Caco-2 (cell line): ENCODE measurements around the gene TNRC6B. TPM values are rescaled to one million over a fixed set of nuclear protein-coding genes. Genes with fewer than 3 reads are reported as not detected.

Source experiments
- BruUV-seq: library from RNA; stranded (reverse); fragments of 400-500 nt; replicated peaks from 2 replicates; lab custom pipeline; 2021; lab: Mats Ljungman, UMichigan
- CTCF ChIA-PET: fragments of 300-600 bp; sonication (Branson Sonifier 250); formaldehyde crosslinking; loops from one replicate; lab custom pipeline; 2022; ENCODE audit warnings: antibody characterized with exemption; lab: Charles Lee
- POLR2A ChIA-PET: fragments of 300-600 bp; sonication (Branson Sonifier 250); formaldehyde crosslinking; loops from one replicate; lab custom pipeline; 2022; ENCODE audit warnings: antibody characterized with exemption; lab: Charles Lee
- DNase-seq, 2 experiments: peaks; one replicate each; pipeline versions ENCODE4 v3.0.0 to v3.0.0-alpha.2; 2020 to 2022
- H3K27me3 ChIP-seq: replicated peaks from 2 replicates; pipeline ENCODE4 v1.6.0; 2011; ENCODE audit warnings: low read length; ENCODE audit not compliant: control insufficient read depth, insufficient read depth
- H3K36me3 ChIP-seq: 2 replicates; pipeline ENCODE4 v1.5.1; 2011; ENCODE audit warnings: low read length; ENCODE audit not compliant: control insufficient read depth, insufficient read depth
- H3K4me1 ChIP-seq: fragments of 250-450 bp; sonication (Bioruptor Pico); 2 replicates; pipeline ENCODE4 v1.5.1; 2020; ENCODE audit warnings: mild to moderate bottlenecking
- H3K4me3 ChIP-seq: 2 replicates; pipeline ENCODE4 v1.5.1; 2011; ENCODE audit warnings: low read depth, mild to moderate bottlenecking, control low read depth, low read length
- H3K9me3 ChIP-seq: fragments of 250-450 bp; sonication (Bioruptor Pico); 2 replicates; pipeline ENCODE4 v1.5.1; 2020; ENCODE audit warnings: mild to moderate bottlenecking, moderate library complexity
- H3K27ac Mint-ChIP-seq: one replicate; pipeline ENCODE4 v1.8.0; 2022; ENCODE audit warnings: mixed read lengths; ENCODE audit not compliant: unreplicated experiment
- H3K27me3 Mint-ChIP-seq: one replicate; pipeline ENCODE4 v1.8.0; 2022; ENCODE audit warnings: mixed read lengths; ENCODE audit not compliant: insufficient read depth, unreplicated experiment
- H3K36me3 Mint-ChIP-seq: one replicate; pipeline ENCODE4 v1.8.0; 2022; ENCODE audit warnings: mild to moderate bottlenecking, mixed read lengths; ENCODE audit not compliant: insufficient read depth, unreplicated experiment
- H3K4me1 Mint-ChIP-seq: one replicate; pipeline ENCODE4 v1.8.0; 2022; ENCODE audit warnings: low read depth, mixed read lengths; ENCODE audit not compliant: unreplicated experiment
- H3K4me3 Mint-ChIP-seq: one replicate; pipeline ENCODE4 v1.8.0; 2022; ENCODE audit warnings: mild to moderate bottlenecking, moderate library complexity, mixed read lengths; ENCODE audit not compliant: unreplicated experiment
- H3K9me3 Mint-ChIP-seq: one replicate; pipeline ENCODE4 v1.8.0; 2022; ENCODE audit warnings: mixed read lengths; ENCODE audit not compliant: unreplicated experiment
- CTCF ChIP-seq, 2 experiments: fragments of 200-600 bp in 1 of 2; IDR thresholded peaks; 1 replicate in 1 of 2; 2 replicates in 1 of 2; pipeline versions ENCODE4 v1.5.1 to v1.8.0; 2011 to 2022; ENCODE audit warnings: antibody characterized with exemption in 1 of 2, control low read depth in 1 of 2, inconsistent platforms in 1 of 2, low read depth in 1 of 2, low read length in 1 of 2, mild to moderate bottlenecking in 1 of 2, moderate library complexity in 1 of 2; ENCODE audit not compliant: insufficient read depth in 1 of 2, severe bottlenecking in 1 of 2, unreplicated experiment in 1 of 2
- intact Hi-C: fragments of 100-400 bp; cut with micrococcal nuclease; formaldehyde crosslinking; loops from one replicate; pipeline ENCODE4 v1.10.0; 2022; ENCODE audit not compliant: unreplicated experiment
- total RNA-seq: library from RNA; stranded (reverse); gene quantifications from 2 replicates; pipeline ENCODE4 v1.2.3, GENCODE V29; 2022

TNRC6B gene
- total RNA-seq, 1 experiment from 2014 or later = 23.5 TPM

GRCh38 chr22:40335358-40335757 is 157.6 kb downstream of the TNRC6B start:
- H3K27me3 Mint-ChIP-seq = no peaks in the 10 kb centered on the region
- DNase-seq = no peak
- no peak overlapping the region for H3K27ac Mint-ChIP-seq
- Histone ChIP-seq H3K4me3 (no peak overlapping the region), H3K9me3 (no peaks in the 10 kb centered on the region), H3K4me1 (0 out of 2 replicates have a peak, but pooled peaks cover 4% of the 10 kb centered on the region), H3K36me3 (no peaks in the 10 kb centered on the region), H3K27me3 (no peaks in the 10 kb centered on the region)
- no peaks in the 10 kb centered on the region for H3K36me3 Mint-ChIP-seq
- no peak overlapping the region for H3K4me3 Mint-ChIP-seq
- H3K9me3 Mint-ChIP-seq = no peaks in the 10 kb centered on the region
- peaks cover 12% of the 10 kb centered on the region for H3K4me1 Mint-ChIP-seq
- no TSS peak for BruUV-seq
- no peak for TF ChIP-seq CTCF (IDR thresholded peaks at IDR 0.05; ENCODE audit: insufficient read depth in 1 of 2, low read depth in 1 of 2, low read length in 1 of 2, severe bottlenecking in 1 of 2, unreplicated experiment in 1 of 2)
- POLR2A ChIA-PET = no interaction called here
- CTCF ChIA-PET = no interaction called here
- intact Hi-C loops = no loop called here

- DNase-seq = no peak
- H3K4me3 ChIP-seq = no peak overlapping the region
- no peaks in the 10 kb centered on the region for H3K36me3 ChIP-seq
- H3K27me3 Mint-ChIP-seq = no peaks in the 10 kb centered on the region
- BruUV-seq = no TSS peak
- no peak overlapping the region for H3K27ac Mint-ChIP-seq
- ChIA-PET POLR2A (no interaction called here), CTCF (no interaction called here)
- intact Hi-C loops = loop anchor here (10.0 kb wide), 1 partner anchor 145 kb away; no protein-coding TSS in a partner anchor
- H3K4me1 ChIP-seq = 0 out of 2 replicates have a peak, but pooled peaks cover 4% of the 10 kb centered on the region
- H3K9me3 ChIP-seq = no peaks in the 10 kb centered on the region
- no peaks in the 10 kb centered on the region for H3K36me3 Mint-ChIP-seq
- no peak for TF ChIP-seq CTCF (IDR thresholded peaks at IDR 0.05; ENCODE audit: insufficient read depth in 1 of 2, low read depth in 1 of 2, low read length in 1 of 2, severe bottlenecking in 1 of 2, unreplicated experiment in 1 of 2)
- H3K4me3 Mint-ChIP-seq = no peak overlapping the region
- no peaks in the 10 kb centered on the region for H3K9me3 Mint-ChIP-seq
- peaks cover 6% of the 10 kb centered on the region for H3K4me1 Mint-ChIP-seq
- H3K27me3 ChIP-seq = no peaks in the 10 kb centered on the region
Measured at GRCh38 chr22:40340044-40340443, 162.3 kb downstream of the TNRC6B start.

GRCh38 chr22:40341604-40342003 is 163.9 kb downstream of the TNRC6B start:
- Histone ChIP-seq H3K4me1 (0 out of 2 replicates have a peak, but pooled peaks cover 4% of the 10 kb centered on the region), H3K9me3 (no peaks in the 10 kb centered on the region), H3K4me3 (no peak overlapping the region), H3K36me3 (no peaks in the 10 kb centered on the region), H3K27me3 (no peaks in the 10 kb centered on the region)
- no TSS peak for BruUV-seq
- Mint-ChIP-seq H3K36me3 (peaks cover 8% of the 10 kb centered on the region), H3K4me3 (no peak overlapping the region), H3K27me3 (no peaks in the 10 kb centered on the region), H3K9me3 (no peaks in the 10 kb centered on the region), H3K4me1 (peaks cover 6% of the 10 kb centered on the region), H3K27ac (no peak overlapping the region)
- CTCF ChIA-PET = no interaction called here
- no peak for TF ChIP-seq CTCF (IDR thresholded peaks at IDR 0.05; ENCODE audit: insufficient read depth in 1 of 2, low read depth in 1 of 2, low read length in 1 of 2, severe bottlenecking in 1 of 2, unreplicated experiment in 1 of 2)
- no peak for DNase-seq
- POLR2A ChIA-PET = no interaction called here
- intact Hi-C loops = loop anchor here (10.0 kb wide), 1 partner anchor 147 kb away; no protein-coding TSS in a partner anchor
